Measurements from ENCODE around the gene ELK3.

DNA sequence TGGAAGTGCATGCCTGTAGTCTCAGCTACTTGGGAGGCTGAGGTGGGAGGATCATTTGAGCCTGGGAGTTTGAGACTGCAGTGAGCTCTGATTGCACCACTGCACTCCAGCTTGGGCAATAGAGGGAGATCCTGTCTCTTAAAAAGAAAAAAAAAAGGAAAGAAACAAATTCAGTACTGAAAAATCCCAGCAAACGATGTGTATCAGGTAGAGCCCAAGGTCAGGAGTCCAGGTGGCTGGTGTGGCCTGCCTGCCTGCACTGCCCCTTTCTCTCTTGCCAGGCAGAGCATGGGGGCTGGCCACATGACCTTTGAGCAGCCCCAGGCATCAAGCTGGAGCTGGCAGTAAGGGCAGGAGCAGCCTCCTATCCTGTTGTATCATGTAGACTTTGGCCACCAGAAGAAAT, 31.8 kb downstream of the ELK3 start:
- TF ChIP-seq, protein P1, sequence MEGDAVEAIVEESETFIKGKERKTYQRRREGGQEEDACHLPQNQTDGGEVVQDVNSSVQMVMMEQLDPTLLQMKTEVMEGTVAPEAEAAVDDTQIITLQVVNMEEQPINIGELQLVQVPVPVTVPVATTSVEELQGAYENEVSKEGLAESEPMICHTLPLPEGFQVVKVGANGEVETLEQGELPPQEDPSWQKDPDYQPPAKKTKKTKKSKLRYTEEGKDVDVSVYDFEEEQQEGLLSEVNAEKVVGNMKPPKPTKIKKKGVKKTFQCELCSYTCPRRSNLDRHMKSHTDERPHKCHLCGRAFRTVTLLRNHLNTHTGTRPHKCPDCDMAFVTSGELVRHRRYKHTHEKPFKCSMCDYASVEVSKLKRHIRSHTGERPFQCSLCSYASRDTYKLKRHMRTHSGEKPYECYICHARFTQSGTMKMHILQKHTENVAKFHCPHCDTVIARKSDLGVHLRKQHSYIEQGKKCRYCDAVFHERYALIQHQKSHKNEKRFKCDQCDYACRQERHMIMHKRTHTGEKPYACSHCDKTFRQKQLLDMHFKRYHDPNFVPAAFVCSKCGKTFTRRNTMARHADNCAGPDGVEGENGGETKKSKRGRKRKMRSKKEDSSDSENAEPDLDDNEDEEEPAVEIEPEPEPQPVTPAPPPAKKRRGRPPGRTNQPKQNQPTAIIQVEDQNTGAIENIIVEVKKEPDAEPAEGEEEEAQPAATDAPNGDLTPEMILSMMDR (IDR thresholded peaks at IDR 0.05): no peak
- TF ChIP-seq, protein P2, sequence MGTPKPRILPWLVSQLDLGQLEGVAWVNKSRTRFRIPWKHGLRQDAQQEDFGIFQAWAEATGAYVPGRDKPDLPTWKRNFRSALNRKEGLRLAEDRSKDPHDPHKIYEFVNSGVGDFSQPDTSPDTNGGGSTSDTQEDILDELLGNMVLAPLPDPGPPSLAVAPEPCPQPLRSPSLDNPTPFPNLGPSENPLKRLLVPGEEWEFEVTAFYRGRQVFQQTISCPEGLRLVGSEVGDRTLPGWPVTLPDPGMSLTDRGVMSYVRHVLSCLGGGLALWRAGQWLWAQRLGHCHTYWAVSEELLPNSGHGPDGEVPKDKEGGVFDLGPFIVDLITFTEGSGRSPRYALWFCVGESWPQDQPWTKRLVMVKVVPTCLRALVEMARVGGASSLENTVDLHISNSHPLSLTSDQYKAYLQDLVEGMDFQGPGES (IDR thresholded peaks at IDR 0.05; ENCODE audit: low read depth, low read length): no peak
- no peak for TF ChIP-seq CHD2 (IDR thresholded peaks at IDR 0.05; ENCODE audit: low read length, partially characterized antibody)
- TF ChIP-seq, protein P3, sequence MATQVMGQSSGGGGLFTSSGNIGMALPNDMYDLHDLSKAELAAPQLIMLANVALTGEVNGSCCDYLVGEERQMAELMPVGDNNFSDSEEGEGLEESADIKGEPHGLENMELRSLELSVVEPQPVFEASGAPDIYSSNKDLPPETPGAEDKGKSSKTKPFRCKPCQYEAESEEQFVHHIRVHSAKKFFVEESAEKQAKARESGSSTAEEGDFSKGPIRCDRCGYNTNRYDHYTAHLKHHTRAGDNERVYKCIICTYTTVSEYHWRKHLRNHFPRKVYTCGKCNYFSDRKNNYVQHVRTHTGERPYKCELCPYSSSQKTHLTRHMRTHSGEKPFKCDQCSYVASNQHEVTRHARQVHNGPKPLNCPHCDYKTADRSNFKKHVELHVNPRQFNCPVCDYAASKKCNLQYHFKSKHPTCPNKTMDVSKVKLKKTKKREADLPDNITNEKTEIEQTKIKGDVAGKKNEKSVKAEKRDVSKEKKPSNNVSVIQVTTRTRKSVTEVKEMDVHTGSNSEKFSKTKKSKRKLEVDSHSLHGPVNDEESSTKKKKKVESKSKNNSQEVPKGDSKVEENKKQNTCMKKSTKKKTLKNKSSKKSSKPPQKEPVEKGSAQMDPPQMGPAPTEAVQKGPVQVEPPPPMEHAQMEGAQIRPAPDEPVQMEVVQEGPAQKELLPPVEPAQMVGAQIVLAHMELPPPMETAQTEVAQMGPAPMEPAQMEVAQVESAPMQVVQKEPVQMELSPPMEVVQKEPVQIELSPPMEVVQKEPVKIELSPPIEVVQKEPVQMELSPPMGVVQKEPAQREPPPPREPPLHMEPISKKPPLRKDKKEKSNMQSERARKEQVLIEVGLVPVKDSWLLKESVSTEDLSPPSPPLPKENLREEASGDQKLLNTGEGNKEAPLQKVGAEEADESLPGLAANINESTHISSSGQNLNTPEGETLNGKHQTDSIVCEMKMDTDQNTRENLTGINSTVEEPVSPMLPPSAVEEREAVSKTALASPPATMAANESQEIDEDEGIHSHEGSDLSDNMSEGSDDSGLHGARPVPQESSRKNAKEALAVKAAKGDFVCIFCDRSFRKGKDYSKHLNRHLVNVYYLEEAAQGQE (IDR thresholded peaks at IDR 0.05; ENCODE audit: low read depth, low read length): no peak
- TF ChIP-seq GABPA (IDR thresholded peaks at IDR 0.05; ENCODE audit: low read depth): no peak
- TF ChIP-seq POLR2AphosphoS5 (IDR thresholded peaks at IDR 0.05; ENCODE audit: low read depth, low read length): no peak
- TF ChIP-seq, protein P4, sequence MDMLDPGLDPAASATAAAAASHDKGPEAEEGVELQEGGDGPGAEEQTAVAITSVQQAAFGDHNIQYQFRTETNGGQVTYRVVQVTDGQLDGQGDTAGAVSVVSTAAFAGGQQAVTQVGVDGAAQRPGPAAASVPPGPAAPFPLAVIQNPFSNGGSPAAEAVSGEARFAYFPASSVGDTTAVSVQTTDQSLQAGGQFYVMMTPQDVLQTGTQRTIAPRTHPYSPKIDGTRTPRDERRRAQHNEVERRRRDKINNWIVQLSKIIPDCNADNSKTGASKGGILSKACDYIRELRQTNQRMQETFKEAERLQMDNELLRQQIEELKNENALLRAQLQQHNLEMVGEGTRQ (IDR thresholded peaks at IDR 0.05; ENCODE audit: borderline replicate concordance, low read depth, low read length): no peak
- TF ChIP-seq SIN3A (IDR thresholded peaks at IDR 0.05; ENCODE audit: borderline replicate concordance, low read depth, low read length): no peak
- TF ChIP-seq EZH2phosphoT487 (IDR thresholded peaks at IDR 0.05; ENCODE audit: borderline replicate concordance, low read depth): no peak

Data from SK-N-SH (cell line).